Spinal cord (tissue), 10 donors: Measurements from ENCODE around the gene PREX1. TPM values are rescaled to one million over a fixed set of nuclear protein-coding genes. Genes with fewer than 3 reads are reported as not detected.

ENCODE experiments used
- DNase-seq, 6 donors: peaks; one replicate each; pipeline versions ENCODE4 v3.0.0 to v3.0.0-alpha.2; 2013 to 2015; ENCODE audit warnings: low spot score in 6 of 6, low read depth in 4 of 6
- H3K27ac ChIP-seq: one replicate; pipeline ENCODE4 v1.5.1; 2013; ENCODE audit warnings: low read depth, low read length, control low read depth
- H3K27me3 ChIP-seq: one replicate; pipeline ENCODE4 v1.6.1; 2013; ENCODE audit warnings: low read length; ENCODE audit not compliant: control insufficient read depth, insufficient read depth
- H3K36me3 ChIP-seq: one replicate; pipeline ENCODE4 v1.6.1; 2013; ENCODE audit warnings: low read length; ENCODE audit not compliant: control insufficient read depth, insufficient read depth
- H3K4me1 ChIP-seq: one replicate; pipeline ENCODE4 v1.6.1; 2013; ENCODE audit warnings: low read length; ENCODE audit not compliant: control insufficient read depth, insufficient read depth
- H3K4me3 ChIP-seq: one replicate; pipeline ENCODE4 v1.5.1; 2013; ENCODE audit warnings: low read depth, low read length, control low read depth
- H3K9me3 ChIP-seq: one replicate; pipeline ENCODE4 v1.6.1; 2013; ENCODE audit warnings: low read length; ENCODE audit not compliant: control insufficient read depth, insufficient read depth
- WGBS: methylation state at CpG from one replicate; pipeline ENCODE4 v1.1.5; 2013; ENCODE audit warnings: missing lambda C conversion rate; ENCODE audit not compliant: insufficient coverage; 5-methylcytosine and 5-hydroxymethylcytosine counted together
- polyA plus RNA-seq, 2 donors: library from polyadenylated mRNA; unstranded; fragments of 120-200 nt; gene quantifications; one replicate each; pipeline ENCODE4 v1.2.1, GENCODE V29; 2013; ENCODE audit not compliant: insufficient read length in 2 of 2
- total RNA-seq, 2 donors: library from RNA; depleted of rRNA in 1 of 2; stranded (reverse); fragments of 120-200 nt in 1 of 2; fragments of >200 nt in 1 of 2; gene quantifications; one replicate each; pipeline versions ENCODE4 v1.2.3 to v1.2.4, GENCODE V29; 2013 to 2014
- donor health status: healthy.

Gene PREX1
- total and polyA plus RNA-seq, 4 donors, result 46.7 to 99.1 (median 72.9) TPM

DNA sequence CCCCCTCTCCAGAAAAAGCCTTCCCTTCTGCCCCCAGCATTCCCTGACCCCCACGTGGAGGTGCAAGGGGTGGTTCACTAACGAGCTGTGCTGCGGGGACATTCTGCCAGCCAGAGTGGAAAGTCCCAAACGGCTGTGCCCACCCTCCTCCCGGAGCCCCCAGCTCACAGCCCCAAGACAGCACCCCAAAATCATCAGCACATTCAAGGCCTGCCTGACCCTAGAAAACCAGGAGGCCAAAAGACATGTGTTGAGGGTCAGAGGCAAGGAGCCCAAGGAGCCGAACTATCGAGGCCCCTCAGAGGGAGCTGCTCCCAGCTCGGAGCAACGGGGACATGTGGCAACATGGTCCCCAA, 197.9 kb downstream of the PREX1 start:
- Histone ChIP-seq H3K9me3 (no peaks in the 10 kb centered on the region), H3K27me3 (no peaks in the 10 kb centered on the region), H3K4me1 (no peaks in the 10 kb centered on the region), H3K4me3 (no peak overlapping the region), H3K36me3 (peaks cover 89% of the 10 kb centered on the region), H3K27ac (no peak overlapping the region)
- 100% methylated on average over 1 of the region's 9 CpGs for WGBS
- no peak for DNase-seq

DNA sequence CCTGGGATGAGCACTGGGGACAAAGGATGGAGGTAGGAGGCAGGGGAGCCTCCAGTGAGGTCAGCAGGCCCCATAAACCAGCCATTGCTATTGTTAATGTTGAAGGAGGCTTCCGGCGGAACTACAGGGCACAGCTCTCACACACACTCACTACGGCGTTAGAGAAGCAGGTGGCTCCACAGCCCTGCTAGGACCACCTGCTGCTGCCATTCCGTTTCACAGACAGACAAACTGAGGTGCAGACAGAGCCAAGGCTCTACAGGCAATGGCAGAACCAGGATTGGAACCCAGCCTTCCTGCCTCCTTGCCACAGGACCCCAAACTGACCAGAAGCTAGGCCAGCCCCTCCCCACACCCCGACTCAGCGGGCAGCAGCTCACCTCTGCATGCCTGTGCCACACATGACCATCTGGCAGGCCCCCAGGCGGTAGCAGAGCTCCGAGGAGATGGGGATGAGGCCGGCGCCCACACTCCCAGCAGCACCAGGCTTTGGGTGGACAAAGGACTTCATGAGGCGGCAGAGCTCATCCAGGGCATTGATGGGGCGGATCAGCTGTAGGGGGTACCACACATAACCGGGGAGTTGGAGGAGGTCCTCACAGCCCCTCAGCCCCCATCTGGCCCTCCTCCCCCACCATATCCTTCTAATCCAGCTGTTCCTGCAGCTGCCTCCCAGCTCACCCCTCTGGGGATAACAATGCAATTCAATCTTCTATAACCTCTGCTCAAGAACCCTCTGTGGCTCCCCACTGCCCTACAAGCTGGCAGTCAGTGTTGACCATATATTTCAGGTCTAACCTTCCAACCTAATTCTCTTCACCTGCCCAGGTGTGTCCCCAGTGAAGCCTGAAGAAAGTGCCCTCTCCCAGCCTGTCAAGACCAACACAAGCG, 198.5 kb downstream of the PREX1 start:
- Histone ChIP-seq H3K4me1 (no peaks in the 10 kb centered on the region), H3K27ac (no peak overlapping the region), H3K27me3 (no peaks in the 10 kb centered on the region), H3K36me3 (peaks cover 89% of the 10 kb centered on the region), H3K4me3 (no peak overlapping the region), H3K9me3 (no peaks in the 10 kb centered on the region)
- no peak for DNase-seq
- WGBS, result 85% methylated on average over 12 of the region's 15 CpGs

DNA sequence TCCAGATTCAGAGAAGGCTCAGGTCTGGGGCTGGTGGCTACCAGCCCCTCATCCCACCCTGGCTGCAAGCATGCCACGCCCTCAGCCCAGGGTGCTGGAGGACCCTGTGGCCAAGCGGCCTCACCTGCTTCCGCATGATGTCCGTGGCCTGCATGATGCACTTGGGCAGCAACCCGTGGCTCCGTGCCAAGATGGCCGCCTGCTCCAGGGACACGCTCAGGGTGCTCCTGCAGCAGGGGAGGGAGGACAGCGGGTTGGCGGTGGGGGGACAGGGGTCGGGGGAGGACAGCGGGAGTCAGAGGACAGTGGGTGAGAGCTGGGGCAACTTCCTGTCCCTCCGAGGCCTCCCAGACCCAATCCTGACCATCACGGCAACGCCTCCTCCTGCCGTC, 200.1 kb downstream of the PREX1 start:
- 72% methylated on average over 16 of the region's 16 CpGs for WGBS
- Histone ChIP-seq H3K4me3 (no peak overlapping the region), H3K27ac (no peak overlapping the region), H3K4me1 (no peaks in the 10 kb centered on the region), H3K27me3 (no peaks in the 10 kb centered on the region), H3K9me3 (no peaks in the 10 kb centered on the region), H3K36me3 (peaks cover 88% of the 10 kb centered on the region)
- DNase-seq, result no peak

DNA sequence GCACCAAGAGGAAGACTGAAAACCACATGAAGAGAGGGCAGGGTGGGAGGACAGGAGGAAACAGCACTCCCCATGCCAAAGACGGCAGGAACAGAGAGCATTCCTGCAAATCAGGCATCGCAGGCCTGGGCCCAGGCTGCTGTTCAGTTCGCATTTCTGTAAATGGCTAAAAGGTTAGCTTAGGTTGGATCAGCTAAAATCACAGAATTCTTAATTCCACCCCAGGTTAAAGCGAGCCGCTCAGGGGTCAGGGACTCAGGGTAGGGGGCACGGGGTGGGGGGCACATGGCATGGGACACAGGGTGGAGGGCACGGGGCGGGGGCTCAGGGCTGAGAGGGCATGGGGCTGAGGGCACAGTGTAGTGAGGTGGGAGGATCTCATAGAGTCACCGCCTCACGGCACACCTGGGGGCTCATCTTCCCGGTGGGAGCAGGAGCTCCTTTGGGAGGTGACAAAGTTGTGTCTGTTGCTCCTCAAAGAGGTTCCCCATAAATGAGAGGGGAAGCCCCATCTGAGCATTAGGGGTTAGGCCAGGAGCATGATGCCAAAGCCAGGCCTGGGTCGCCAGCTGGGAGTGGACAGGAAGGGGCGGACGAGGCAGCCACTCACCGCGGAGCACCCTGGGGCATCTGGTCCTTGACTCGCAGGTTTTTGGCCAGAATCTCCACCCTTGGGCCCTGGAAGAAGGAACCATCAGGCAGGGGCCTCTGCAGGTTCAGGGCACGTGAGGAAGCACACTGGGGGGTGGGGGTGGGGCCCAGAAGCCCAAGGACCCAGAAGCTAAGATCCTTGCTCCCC, 200.7 kb downstream of the PREX1 start:
- H3K4me1 ChIP-seq, result no peaks in the 10 kb centered on the region
- peaks cover 82% of the 10 kb centered on the region for H3K36me3 ChIP-seq

DNA sequence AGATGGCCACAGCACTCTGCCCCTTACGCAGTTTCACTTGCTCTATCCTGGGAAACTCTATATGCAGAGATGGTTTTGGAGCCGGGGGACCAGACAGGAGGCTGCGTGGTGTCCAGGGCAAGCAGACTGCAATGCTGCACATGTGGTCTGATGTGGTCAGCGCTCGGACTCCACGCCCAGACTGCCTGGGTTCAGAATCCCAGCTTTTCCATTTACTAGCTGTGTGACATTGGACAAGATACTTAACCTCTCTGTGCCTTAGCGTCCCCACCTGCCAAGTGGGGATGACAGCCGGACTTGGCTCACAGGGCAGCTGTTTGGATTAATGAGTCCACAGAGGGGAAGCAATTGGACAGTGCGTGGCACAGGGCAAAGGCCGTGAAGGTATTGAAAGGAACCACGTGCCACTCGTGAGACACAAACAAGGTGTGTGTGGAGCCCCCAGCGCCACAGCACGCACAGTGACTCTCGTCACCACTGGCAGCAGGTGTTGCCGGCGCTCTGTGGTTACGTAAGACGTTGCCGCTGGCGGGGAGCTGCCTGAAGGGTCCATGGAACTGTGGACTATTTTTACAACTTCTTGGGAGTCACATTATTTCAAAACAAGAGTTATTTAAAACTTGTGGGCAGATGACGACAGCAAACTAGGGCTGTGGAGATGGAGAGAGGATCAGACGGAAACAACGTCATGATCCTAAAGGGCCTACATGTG, 201.4 kb downstream of the PREX1 start:
- Histone ChIP-seq H3K27ac (no peak overlapping the region), H3K4me1 (peaks cover 3% of the 10 kb centered on the region), H3K27me3 (no peaks in the 10 kb centered on the region), H3K9me3 (no peaks in the 10 kb centered on the region), H3K36me3 (peaks cover 80% of the 10 kb centered on the region), H3K4me3 (no peak overlapping the region)
- DNase-seq, result no peak
- 91% methylated on average over 20 of the region's 24 CpGs for WGBS

More for the DNA sequence above, 200.7 kb downstream of the PREX1 start:
- H3K4me3 ChIP-seq, result no peak overlapping the region
- no peaks in the 10 kb centered on the region for H3K27me3 ChIP-seq
- H3K27ac ChIP-seq, result no peak overlapping the region
- 90% methylated on average over 13 of the region's 18 CpGs for WGBS
- no peaks in the 10 kb centered on the region for H3K9me3 ChIP-seq
- no peak for DNase-seq

DNA sequence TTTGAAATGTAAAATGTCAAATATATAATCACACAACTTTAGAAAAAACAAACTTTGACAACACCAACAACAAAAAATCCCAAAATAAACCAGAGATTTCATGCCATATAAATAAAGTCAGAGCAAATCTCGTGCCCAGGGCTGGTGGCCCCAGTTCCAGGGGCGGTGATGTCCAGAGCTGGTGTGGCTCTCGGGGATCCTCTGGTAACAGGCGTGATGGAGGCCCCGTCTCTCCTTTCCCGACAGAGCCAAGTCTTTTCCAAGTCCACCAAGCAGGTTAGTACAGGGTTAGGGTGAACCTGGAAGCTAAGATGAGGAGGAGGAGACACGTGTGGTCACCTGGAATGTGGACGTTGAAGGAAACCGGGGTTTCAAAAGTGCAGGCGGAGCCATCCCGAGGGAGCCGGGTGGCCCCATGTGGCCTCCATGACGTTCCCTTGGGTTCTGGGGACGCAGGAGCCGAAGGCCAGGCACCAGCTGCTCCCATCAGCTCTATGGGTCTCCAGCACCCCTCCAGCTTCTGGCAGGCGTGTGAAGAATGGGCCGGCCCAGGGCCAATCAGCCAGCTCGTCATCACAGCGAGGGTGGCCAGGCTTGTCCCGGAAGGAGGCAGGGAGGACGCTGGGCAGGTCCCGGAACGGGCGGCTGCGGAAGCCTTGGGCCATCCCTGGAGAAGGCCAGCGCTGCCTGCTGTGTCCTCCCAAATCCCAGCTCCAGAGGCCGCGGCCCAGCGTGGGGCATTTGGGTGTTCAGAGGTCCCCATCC, 202.5 kb downstream of the PREX1 start:
- Histone ChIP-seq H3K27ac (no peak overlapping the region), H3K4me3 (no peak overlapping the region), H3K9me3 (no peaks in the 10 kb centered on the region), H3K27me3 (no peaks in the 10 kb centered on the region), H3K36me3 (peaks cover 70% of the 10 kb centered on the region), H3K4me1 (peaks cover 13% of the 10 kb centered on the region)
- DNase-seq, result no peak
- 95% methylated on average over 22 of the region's 29 CpGs for WGBS

DNA sequence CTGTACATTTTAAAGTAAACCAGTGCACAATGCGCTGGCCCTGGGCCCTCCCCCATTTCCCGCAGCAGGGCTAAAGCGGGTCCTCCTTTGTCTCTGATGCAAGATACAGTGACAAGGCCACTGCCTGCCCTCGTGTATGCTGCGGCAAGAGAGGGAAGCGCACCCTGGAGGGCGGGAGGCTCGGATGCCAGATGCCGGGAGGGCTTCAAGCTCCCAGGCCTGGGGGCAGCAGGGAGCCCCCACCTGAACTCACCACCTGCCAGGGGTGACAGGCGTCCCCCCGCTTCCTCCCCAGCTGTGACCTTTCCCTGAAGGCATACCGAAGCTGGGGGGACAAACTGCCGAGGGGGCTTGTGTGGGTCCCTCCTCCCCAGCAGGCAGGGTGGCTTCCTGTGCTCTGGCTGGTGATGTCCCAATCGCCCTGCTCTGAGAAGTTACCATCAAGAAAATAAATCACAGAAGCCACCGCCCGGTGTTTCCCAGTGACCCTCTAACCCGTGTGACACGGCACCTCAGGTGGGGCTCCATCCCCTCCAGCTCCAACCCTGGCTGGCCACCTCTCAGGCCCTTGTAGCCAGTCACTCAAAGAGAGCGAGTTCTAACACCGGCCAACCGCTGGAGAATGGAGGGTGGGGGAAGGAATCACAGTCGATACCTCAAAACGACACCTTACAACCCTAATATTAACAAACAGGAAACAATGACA, 203.3 kb downstream of the PREX1 start:
- Histone ChIP-seq H3K9me3 (no peaks in the 10 kb centered on the region), H3K27ac (no peak overlapping the region), H3K27me3 (no peaks in the 10 kb centered on the region), H3K4me3 (no peak overlapping the region), H3K4me1 (peaks cover 22% of the 10 kb centered on the region), H3K36me3 (peaks cover 63% of the 10 kb centered on the region)
- WGBS, result 83% methylated on average over 16 of the region's 23 CpGs
- DNase-seq, result no peak

DNA sequence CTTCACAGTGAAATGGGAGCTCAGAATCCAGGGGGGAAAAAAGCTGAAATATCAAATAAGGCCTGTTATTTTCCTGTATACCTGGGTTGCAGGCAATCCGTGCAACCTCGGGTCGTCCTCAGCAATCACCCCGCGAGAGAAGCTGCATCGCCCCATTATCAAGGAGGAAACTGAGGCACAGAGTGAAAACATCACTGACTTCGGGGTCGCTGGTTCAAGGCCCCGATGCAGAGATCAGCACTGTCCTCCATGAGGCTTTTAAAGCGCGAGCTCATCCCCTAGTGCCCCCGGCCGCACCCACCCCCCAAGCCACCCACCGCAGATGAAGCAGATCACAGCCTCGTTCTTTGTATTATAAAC, 203.9 kb downstream of the PREX1 start:
- peaks cover 57% of the 10 kb centered on the region for H3K36me3 ChIP-seq
- no peak for DNase-seq
- no peak overlapping the region for H3K4me3 ChIP-seq
- 98% methylated on average over 8 of the region's 15 CpGs for WGBS
- no peaks in the 10 kb centered on the region for H3K9me3 ChIP-seq
- H3K27me3 ChIP-seq, result no peaks in the 10 kb centered on the region
- no peak overlapping the region for H3K27ac ChIP-seq
- peaks cover 26% of the 10 kb centered on the region for H3K4me1 ChIP-seq
